Activated CD8-positive, alpha-beta T cell treated with anti-CD3 and anti-CD28 coated beads for 36 hours (primary cell): ENCODE data around the gene GRM8. TPM values are rescaled to one million over a fixed set of nuclear protein-coding genes. Genes with fewer than 3 reads are reported as not detected.

Source experiments
- ATAC-seq: fragments of 200-7000 bp; cut with Tn5 transposase; one replicate; pipeline ENCODE4 v1.10.0; 2021; ENCODE audit warnings: mild to moderate bottlenecking, moderate library complexity
- CTCF ChIA-PET: fragments of 350-600 bp; sonication (Branson Sonifier 250); formaldehyde crosslinking; loops from one replicate; lab custom pipeline; 2021; ENCODE audit warnings: antibody characterized with exemption; lab: Charles Lee
- POLR2A ChIA-PET: fragments of 350-600 bp; sonication (Branson Sonifier 250); formaldehyde crosslinking; loops from one replicate; lab custom pipeline; 2021; ENCODE audit warnings: antibody characterized with exemption; lab: Charles Lee
- DNase-seq: peaks from one replicate; pipeline ENCODE4 v3.0.0-alpha.2; 2020
- H3K27ac Mint-ChIP-seq: one replicate; pipeline ENCODE4 v1.8.0; 2021; ENCODE audit warnings: mild to moderate bottlenecking, mixed read lengths
- H3K27me3 Mint-ChIP-seq: one replicate; pipeline ENCODE4 v1.8.0; 2021; ENCODE audit warnings: mixed read lengths
- H3K36me3 Mint-ChIP-seq: one replicate; pipeline ENCODE4 v1.8.0; 2021; ENCODE audit warnings: low read depth, mixed read lengths
- H3K4me1 Mint-ChIP-seq: one replicate; pipeline ENCODE4 v1.8.0; 2021; ENCODE audit warnings: low read depth, mixed read lengths
- H3K4me3 Mint-ChIP-seq: one replicate; pipeline ENCODE4 v1.8.0; 2021; ENCODE audit warnings: mild to moderate bottlenecking, moderate library complexity, mixed read lengths
- H3K9me3 Mint-ChIP-seq: one replicate; pipeline ENCODE4 v1.8.0; 2021; ENCODE audit warnings: mixed read lengths
- intact Hi-C: fragments of 100-400 bp; cut with micrococcal nuclease; formaldehyde crosslinking; loops from one replicate; pipeline ENCODE4 v1.10.0; 2022
- total RNA-seq, 2 experiments: library from RNA; stranded (reverse); gene quantifications; one replicate each; pipeline ENCODE4 v1.2.3, GENCODE V29; 2021
- TF ChIP-seq, protein P1 (sequence below): fragments of 200-600 bp; IDR thresholded peaks from one replicate; pipeline ENCODE4 v1.8.0; 2022; ENCODE audit warnings: antibody characterized with exemption, mild to moderate bottlenecking

Gene GRM8
- total RNA-seq, 2 experiments from 2014 or later: not detected

DNA sequence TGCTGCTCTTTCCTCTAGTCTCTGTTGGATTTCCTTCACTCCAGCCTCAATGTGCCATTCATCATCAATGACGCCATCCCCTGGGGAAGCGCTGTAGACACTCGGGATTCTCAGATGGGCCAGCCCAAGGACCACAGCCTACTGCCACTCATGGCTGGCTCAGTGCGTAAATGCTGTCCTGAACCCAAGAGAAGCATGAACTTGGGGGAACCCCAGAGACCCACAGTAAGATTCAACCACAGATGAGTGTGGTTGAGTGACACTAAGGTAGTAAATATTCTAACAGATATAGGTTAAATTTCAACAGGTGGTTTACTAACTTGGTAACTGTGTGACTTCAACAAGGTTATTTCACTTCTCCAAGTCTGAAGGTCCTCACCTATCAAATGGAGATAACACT is 304.1 kb downstream of the GRM8 start:
- H3K4me3 Mint-ChIP-seq: no peak overlapping the region
- CTCF ChIA-PET: no interaction called here
- no peak for ATAC-seq
- peaks cover 2% of the 10 kb centered on the region for H3K27me3 Mint-ChIP-seq
- H3K4me1 Mint-ChIP-seq: no peaks in the 10 kb centered on the region
- H3K27ac Mint-ChIP-seq: no peak overlapping the region
- POLR2A ChIA-PET: no interaction called here
- H3K36me3 Mint-ChIP-seq: no peaks in the 10 kb centered on the region
- DNase-seq: no peak
- no peaks in the 10 kb centered on the region for H3K9me3 Mint-ChIP-seq
- TF ChIP-seq, protein P1, sequence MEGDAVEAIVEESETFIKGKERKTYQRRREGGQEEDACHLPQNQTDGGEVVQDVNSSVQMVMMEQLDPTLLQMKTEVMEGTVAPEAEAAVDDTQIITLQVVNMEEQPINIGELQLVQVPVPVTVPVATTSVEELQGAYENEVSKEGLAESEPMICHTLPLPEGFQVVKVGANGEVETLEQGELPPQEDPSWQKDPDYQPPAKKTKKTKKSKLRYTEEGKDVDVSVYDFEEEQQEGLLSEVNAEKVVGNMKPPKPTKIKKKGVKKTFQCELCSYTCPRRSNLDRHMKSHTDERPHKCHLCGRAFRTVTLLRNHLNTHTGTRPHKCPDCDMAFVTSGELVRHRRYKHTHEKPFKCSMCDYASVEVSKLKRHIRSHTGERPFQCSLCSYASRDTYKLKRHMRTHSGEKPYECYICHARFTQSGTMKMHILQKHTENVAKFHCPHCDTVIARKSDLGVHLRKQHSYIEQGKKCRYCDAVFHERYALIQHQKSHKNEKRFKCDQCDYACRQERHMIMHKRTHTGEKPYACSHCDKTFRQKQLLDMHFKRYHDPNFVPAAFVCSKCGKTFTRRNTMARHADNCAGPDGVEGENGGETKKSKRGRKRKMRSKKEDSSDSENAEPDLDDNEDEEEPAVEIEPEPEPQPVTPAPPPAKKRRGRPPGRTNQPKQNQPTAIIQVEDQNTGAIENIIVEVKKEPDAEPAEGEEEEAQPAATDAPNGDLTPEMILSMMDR: no peak
- intact Hi-C loops: no loop called here

DNA sequence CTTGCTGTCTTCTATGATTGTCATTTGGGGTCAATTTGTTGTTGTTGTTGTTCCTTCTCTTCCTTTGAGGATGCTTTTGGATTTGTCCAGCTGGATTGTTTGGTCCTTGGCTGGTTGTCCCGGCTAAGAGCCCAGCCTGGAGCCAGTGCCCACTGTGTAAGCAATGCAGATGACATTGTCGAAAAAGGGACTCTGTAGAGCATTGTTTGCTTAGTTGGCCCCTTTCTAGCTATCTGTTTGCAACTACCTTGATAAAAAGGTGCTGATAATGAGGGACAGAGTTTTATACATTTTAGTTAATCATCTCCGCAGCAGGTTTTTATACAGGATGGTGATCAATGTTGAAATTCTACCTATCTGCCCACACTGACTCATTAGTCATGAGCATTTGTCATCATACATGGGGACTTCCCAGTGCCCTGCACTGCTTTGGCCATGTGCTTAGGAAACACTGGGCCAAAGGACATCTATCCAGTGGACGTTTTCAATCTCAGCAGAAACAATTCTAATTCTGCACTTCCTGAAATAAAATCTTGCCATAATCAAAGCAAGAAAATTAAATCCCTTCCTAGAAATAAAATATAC is 311.9 kb downstream of the GRM8 start:
- no peak for ATAC-seq
- DNase-seq: no peak
- TF ChIP-seq, protein P1: no peak
- ChIA-PET CTCF (interaction anchor here (1.4 kb wide), 1 partner anchor 9 kb away, joined by 4 read pairs; no protein-coding TSS in a partner anchor), POLR2A (interaction anchor here (0.7 kb wide), 1 partner anchor 91 kb away, joined by 3 read pairs; no protein-coding TSS in a partner anchor)
- H3K36me3 Mint-ChIP-seq: no peaks in the 10 kb centered on the region
- intact Hi-C loops: no loop called here
- no peak overlapping the region for H3K4me3 Mint-ChIP-seq
- H3K4me1 Mint-ChIP-seq: no peaks in the 10 kb centered on the region
- no peak overlapping the region for H3K27ac Mint-ChIP-seq
- no peaks in the 10 kb centered on the region for H3K27me3 Mint-ChIP-seq
- H3K9me3 Mint-ChIP-seq: no peaks in the 10 kb centered on the region

DNA sequence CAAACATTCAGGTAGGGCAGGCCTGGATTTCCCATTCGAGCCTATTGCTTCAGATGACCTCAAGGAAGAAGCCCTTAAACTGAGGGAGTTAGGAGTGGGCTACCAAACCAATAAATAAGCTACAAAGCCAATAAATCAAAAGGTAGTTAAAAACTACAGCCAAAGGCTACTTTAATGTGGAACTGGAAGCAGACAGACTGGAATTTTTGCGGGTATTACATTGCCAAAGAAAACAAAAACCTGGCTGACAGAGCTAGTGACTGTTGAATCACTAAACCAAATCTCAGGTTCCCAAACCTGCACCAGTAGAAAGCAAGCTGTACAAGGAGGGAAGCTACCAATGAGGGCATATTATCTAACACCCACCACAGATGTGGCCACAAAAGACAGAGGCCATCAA is 315.6 kb downstream of the GRM8 start:
- Mint-ChIP-seq H3K4me1 (no peaks in the 10 kb centered on the region), H3K36me3 (no peaks in the 10 kb centered on the region), H3K27me3 (peaks cover 2% of the 10 kb centered on the region), H3K4me3 (no peak overlapping the region), H3K27ac (no peak overlapping the region), H3K9me3 (no peaks in the 10 kb centered on the region)
- TF ChIP-seq, protein P1: no peak
- ChIA-PET POLR2A (interaction anchor here (0.6 kb wide), 1 partner anchor 380 kb away, joined by 3 read pairs; no protein-coding TSS in a partner anchor), CTCF (no interaction called here)
- ATAC-seq (no peak), DNase-seq (no peak)
- intact Hi-C loops: no loop called here

DNA sequence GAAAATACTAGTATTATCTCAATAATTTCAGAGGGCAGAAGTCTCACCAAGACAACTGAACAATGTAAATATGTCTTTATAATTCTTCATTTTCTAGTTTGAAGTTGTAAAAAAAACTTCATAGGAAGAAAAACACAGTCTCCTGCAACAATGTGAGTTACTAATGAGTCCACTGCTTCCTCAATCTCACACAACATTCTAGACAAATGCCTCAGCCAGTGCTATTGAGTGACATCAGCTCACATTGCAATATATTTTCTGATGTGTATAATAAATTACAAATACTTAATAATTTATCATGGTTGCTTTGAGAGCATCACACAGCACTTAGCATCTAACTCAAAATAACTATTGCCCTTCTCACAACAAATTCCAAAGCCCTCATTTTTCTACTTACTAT is 321.2 kb downstream of the GRM8 start:
- Mint-ChIP-seq H3K9me3 (no peaks in the 10 kb centered on the region), H3K4me3 (no peak overlapping the region), H3K4me1 (no peaks in the 10 kb centered on the region), H3K27ac (no peak overlapping the region), H3K27me3 (peaks cover 8% of the 10 kb centered on the region), H3K36me3 (no peaks in the 10 kb centered on the region)
- no peak for ATAC-seq
- intact Hi-C loops: no loop called here
- no peak for DNase-seq
- ChIA-PET POLR2A (no interaction called here), CTCF (no interaction called here)
- TF ChIP-seq, protein P1: no peak

DNA sequence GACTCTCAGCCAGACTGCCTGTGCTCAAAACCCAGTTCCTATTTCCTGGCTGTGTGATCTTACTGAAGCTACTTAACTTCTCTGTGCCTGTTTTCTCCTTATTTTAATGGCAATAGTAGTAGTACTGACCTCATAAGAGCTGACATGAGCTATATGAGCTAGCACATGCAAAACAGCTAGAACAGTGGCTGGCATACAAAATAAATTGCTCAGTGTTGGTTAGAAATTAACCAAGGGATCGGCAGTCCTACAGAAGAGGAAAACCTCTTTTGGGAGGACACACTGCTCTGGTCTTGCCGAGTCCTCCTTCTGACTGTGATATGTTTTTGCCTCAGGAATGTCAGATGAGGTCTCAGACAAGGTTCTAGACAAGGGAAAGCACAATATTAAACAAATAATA is 322.6 kb downstream of the GRM8 start:
- POLR2A ChIA-PET: no interaction called here
- H3K9me3 Mint-ChIP-seq: no peaks in the 10 kb centered on the region
- no peak for ATAC-seq

More for the DNA sequence above, 322.6 kb downstream of the GRM8 start:
- intact Hi-C loops: no loop called here
- CTCF ChIA-PET: no interaction called here
- no peak for DNase-seq
- peaks cover 8% of the 10 kb centered on the region for H3K27me3 Mint-ChIP-seq
- no peak overlapping the region for H3K27ac Mint-ChIP-seq
- no peaks in the 10 kb centered on the region for H3K4me1 Mint-ChIP-seq
- no peak overlapping the region for H3K4me3 Mint-ChIP-seq
- TF ChIP-seq, protein P1: no peak
- no peaks in the 10 kb centered on the region for H3K36me3 Mint-ChIP-seq
